ENCODE results near the gene CREB3L2. TPM values are rescaled to one million over a fixed set of nuclear protein-coding genes. Genes with fewer than 3 reads are reported as not detected.
"Not testable (repeated sequence)": the region's sequence is repeated elsewhere in the genome, so short reads cannot be mapped to it uniquely, and the experiment has no call there.

The CREB3L2 gene
- polyA plus RNA-seq, 3 donors, result 6.9 to 12.9 (median 11.9) TPM

DNA sequence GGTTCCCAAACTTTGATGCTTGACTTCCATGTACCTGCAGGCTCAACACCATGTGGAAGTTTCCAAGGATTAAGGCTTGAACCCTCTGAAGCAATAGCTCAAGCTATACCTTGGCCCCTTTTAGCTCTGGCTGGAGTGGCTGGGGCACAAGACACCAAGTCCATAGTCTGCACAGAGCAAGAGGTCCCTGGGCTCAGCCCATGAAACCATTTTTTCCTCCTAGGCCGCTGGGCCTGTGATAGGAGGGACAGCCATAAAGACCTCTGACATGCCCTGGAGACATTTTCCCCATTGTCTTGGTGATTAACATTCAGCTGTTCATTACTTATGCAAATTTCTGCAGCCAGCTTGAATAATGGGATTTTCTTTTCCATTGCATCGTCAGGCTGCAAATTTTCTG is 169.5 kb downstream of the CREB3L2 start:
- WGBS (ENCODE audit: insufficient coverage), result no CpG with 5 or more reads among the region's 2 CpGs
- Mint-ChIP-seq H3K36me3 (no peaks in the 10 kb centered on the region), H3K27me3 (ENCODE audit: low read depth in 3 of 3) (peaks cover 2 to 7% (median 2%) of the 10 kb centered on the region in 3 donors), H3K4me3 (no peak overlapping the region), H3K4me1 (no peaks in the 10 kb centered on the region), H3K9me3 (peaks cover 12 to 25% (median 22%) of the 10 kb centered on the region in 7 donors), H3K27ac (no peak overlapping the region)
- no peak overlapping the region for H2AFZ ChIP-seq (ENCODE audit: insufficient read depth, low read depth, low read length, poor library complexity, severe bottlenecking)
- H3K9me3 ChIP-seq (replicated peaks in 1 of 2; ENCODE audit: control insufficient read depth in 1 of 2, insufficient read depth in 1 of 2, low read length in 2 of 2), result peaks cover 24 to 27% of the 10 kb centered on the region in 2 donors
- H3K27me3 ChIP-seq (ENCODE audit: control insufficient read depth in 2 of 2, insufficient read depth in 2 of 2, low read length in 2 of 2), result peaks cover 0 to 5% of the 10 kb centered on the region in 2 donors
- H3K9ac ChIP-seq (ENCODE audit: insufficient read depth, low read length, poor library complexity, severe bottlenecking), result no peak overlapping the region
- no peak for DNase-seq
- no peak overlapping the region for H3K4me2 ChIP-seq (replicated peaks; ENCODE audit: extremely low read depth, low read length, poor library complexity, severe bottlenecking)
- no peaks in the 10 kb centered on the region for H4K20me1 ChIP-seq (ENCODE audit: insufficient read depth, low read length)
- intact Hi-C loops (cut with micrococcal nuclease), result no loop called here
- H3K79me2 ChIP-seq (ENCODE audit: insufficient read depth, low read length), result no peaks in the 10 kb centered on the region
- H3K36me3 ChIP-seq (replicated peaks in 1 of 2; ENCODE audit: control insufficient read depth in 1 of 2, insufficient read depth in 2 of 2, low read length in 2 of 2), result no peaks in the 10 kb centered on the region
- TF ChIP-seq, protein P1, sequence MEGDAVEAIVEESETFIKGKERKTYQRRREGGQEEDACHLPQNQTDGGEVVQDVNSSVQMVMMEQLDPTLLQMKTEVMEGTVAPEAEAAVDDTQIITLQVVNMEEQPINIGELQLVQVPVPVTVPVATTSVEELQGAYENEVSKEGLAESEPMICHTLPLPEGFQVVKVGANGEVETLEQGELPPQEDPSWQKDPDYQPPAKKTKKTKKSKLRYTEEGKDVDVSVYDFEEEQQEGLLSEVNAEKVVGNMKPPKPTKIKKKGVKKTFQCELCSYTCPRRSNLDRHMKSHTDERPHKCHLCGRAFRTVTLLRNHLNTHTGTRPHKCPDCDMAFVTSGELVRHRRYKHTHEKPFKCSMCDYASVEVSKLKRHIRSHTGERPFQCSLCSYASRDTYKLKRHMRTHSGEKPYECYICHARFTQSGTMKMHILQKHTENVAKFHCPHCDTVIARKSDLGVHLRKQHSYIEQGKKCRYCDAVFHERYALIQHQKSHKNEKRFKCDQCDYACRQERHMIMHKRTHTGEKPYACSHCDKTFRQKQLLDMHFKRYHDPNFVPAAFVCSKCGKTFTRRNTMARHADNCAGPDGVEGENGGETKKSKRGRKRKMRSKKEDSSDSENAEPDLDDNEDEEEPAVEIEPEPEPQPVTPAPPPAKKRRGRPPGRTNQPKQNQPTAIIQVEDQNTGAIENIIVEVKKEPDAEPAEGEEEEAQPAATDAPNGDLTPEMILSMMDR (IDR thresholded peaks at IDR 0.05), result no peak
- H3K4me1 ChIP-seq (ENCODE audit: control insufficient read depth in 1 of 2, insufficient read depth in 2 of 2, low read length in 2 of 2), result no peaks in the 10 kb centered on the region
- no peak overlapping the region for H3K27ac ChIP-seq (ENCODE audit: low read depth in 1 of 2, low read length in 2 of 2)
- no peak overlapping the region for H3K4me3 ChIP-seq (replicated peaks in 1 of 3; ENCODE audit: low read depth in 2 of 3, low read length in 3 of 3)

DNA sequence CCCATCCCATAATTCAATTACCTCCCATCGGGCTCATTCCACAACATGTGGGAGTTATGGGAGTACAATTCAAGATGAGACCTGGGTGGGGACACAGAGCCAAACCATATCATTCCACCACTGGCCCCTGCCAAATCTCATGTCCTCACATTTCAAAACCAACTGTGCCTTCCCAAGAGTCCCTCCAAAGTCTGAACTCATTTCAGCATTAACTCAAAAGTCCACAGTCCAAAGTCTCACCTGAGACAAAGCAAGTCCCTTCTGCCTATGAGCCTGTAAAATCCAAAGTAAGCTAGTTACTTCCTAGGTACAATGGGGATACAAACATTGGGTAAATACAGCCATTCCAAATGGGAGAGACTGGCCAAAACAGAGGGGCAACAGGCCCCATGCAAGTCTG is 170.3 kb downstream of the CREB3L2 start:
- H3K27ac ChIP-seq (ENCODE audit: low read depth in 1 of 2, low read length in 2 of 2); H3K27me3 Mint-ChIP-seq (ENCODE audit: low read depth in 3 of 3); H3K4me3 ChIP-seq (replicated peaks in 1 of 3; ENCODE audit: low read depth in 2 of 3, low read length in 3 of 3); H2AFZ ChIP-seq (ENCODE audit: insufficient read depth, low read depth, low read length, poor library complexity, severe bottlenecking); H3K36me3 ChIP-seq (replicated peaks in 1 of 2; ENCODE audit: control insufficient read depth in 1 of 2, insufficient read depth in 2 of 2, low read length in 2 of 2); DNase-seq; H3K79me2 ChIP-seq (ENCODE audit: insufficient read depth, low read length); H3K27ac Mint-ChIP-seq; H3K4me1 Mint-ChIP-seq; H3K9ac ChIP-seq (ENCODE audit: insufficient read depth, low read length, poor library complexity, severe bottlenecking); H3K36me3 Mint-ChIP-seq; H3K4me2 ChIP-seq (replicated peaks; ENCODE audit: extremely low read depth, low read length, poor library complexity, severe bottlenecking); intact Hi-C loops (cut with micrococcal nuclease); H3K4me1 ChIP-seq (ENCODE audit: control insufficient read depth in 1 of 2, insufficient read depth in 2 of 2, low read length in 2 of 2); H4K20me1 ChIP-seq (ENCODE audit: insufficient read depth, low read length); H3K27me3 ChIP-seq (ENCODE audit: control insufficient read depth in 2 of 2, insufficient read depth in 2 of 2, low read length in 2 of 2); H3K4me3 Mint-ChIP-seq: not testable (repeated sequence)
- H3K9me3 Mint-ChIP-seq, result peaks cover 12 to 25% (median 22%) of the 10 kb centered on the region in 7 donors
- peaks cover 24 to 27% of the 10 kb centered on the region in 2 donors for H3K9me3 ChIP-seq (replicated peaks in 1 of 2; ENCODE audit: control insufficient read depth in 1 of 2, insufficient read depth in 1 of 2, low read length in 2 of 2)
- WGBS (ENCODE audit: insufficient coverage), result no CpG with 5 or more reads among the region's 1 CpG

Measured in CD14-positive monocyte (primary cell).